WTC11 (cell line): ENCODE data around the gene ZNF264. TPM values are rescaled to one million over a fixed set of nuclear protein-coding genes. Genes with fewer than 3 reads are reported as not detected.
A peak's percentile ranks its signal among the peaks of the same experiment; 100 is the strongest.

Source experiments
- ATAC-seq: fragments of 200-7000 bp; cut with Tn5 transposase; 2 replicates; pipeline ENCODE4 v1.10.0; 2021; ENCODE audit warnings: mild to moderate bottlenecking, moderate library complexity
- CTCF ChIA-PET: fragments of 300-600 bp; sonication (Branson Sonifier 250); formaldehyde crosslinking; loops from one replicate; lab custom pipeline; 2021; ENCODE audit warnings: antibody characterized with exemption; lab: Charles Lee
- POLR2A ChIA-PET: fragments of 350-600 bp; sonication (Branson Sonifier 250); formaldehyde crosslinking; loops from one replicate; lab custom pipeline; 2021; ENCODE audit warnings: antibody characterized with exemption; lab: Charles Lee
- DNase-seq: peaks from one replicate; pipeline ENCODE4 v3.0.0; 2021; ENCODE audit warnings: low spot score
- H3K27ac Mint-ChIP-seq: 2 replicates; pipeline ENCODE4 v1.8.0; 2021; ENCODE audit warnings: mixed read lengths
- H3K27me3 Mint-ChIP-seq: 2 replicates; pipeline ENCODE4 v1.8.0; 2021; ENCODE audit warnings: low read depth, mild to moderate bottlenecking, moderate library complexity, mixed read lengths
- H3K36me3 Mint-ChIP-seq: 2 replicates; pipeline ENCODE4 v1.8.0; 2021; ENCODE audit warnings: mixed read lengths
- H3K4me1 Mint-ChIP-seq: 2 replicates; pipeline ENCODE4 v1.8.0; 2022; ENCODE audit warnings: mixed read lengths
- H3K4me3 Mint-ChIP-seq: 2 replicates; pipeline ENCODE4 v1.8.0; 2021; ENCODE audit warnings: mild to moderate bottlenecking, moderate library complexity, mixed read lengths
- H3K9me3 Mint-ChIP-seq: 2 replicates; pipeline ENCODE4 v1.8.0; 2021; ENCODE audit warnings: mixed read lengths
- ETV6 ChIP-seq: sonication (generic); formaldehyde crosslinking; IDR thresholded peaks from 2 replicates; pipeline ENCODE4 v1.8.1; 2022; ENCODE audit warnings: mild to moderate bottlenecking, missing genetic modification reagents
- FOXK1 ChIP-seq: sonication (generic); formaldehyde crosslinking; IDR thresholded peaks from 2 replicates; pipeline ENCODE4 v1.8.0; 2022; ENCODE audit warnings: mild to moderate bottlenecking, moderate library complexity, missing genetic modification reagents
- FOXP1 ChIP-seq: sonication (generic); formaldehyde crosslinking; IDR thresholded peaks from 2 replicates; pipeline ENCODE4 v1.8.0; 2022; ENCODE audit warnings: missing genetic modification reagents, mild to moderate bottlenecking, moderate library complexity, borderline replicate concordance
- IRF2 ChIP-seq: sonication (generic); formaldehyde crosslinking; IDR thresholded peaks from 2 replicates; pipeline ENCODE4 v1.8.0; 2022; ENCODE audit warnings: low read depth, missing genetic modification reagents, borderline replicate concordance
- MXD4 ChIP-seq: fragments of 250-450 bp; sonication (Bioruptor Pico); IDR thresholded peaks from 2 replicates; pipeline ENCODE4 v1.8.0; 2021; ENCODE audit warnings: mild to moderate bottlenecking, moderate library complexity, borderline replicate concordance
- NFE2L1 ChIP-seq: sonication (generic); formaldehyde crosslinking; IDR thresholded peaks from 2 replicates; pipeline ENCODE4 v1.8.1; 2023; ENCODE audit warnings: missing genetic modification reagents
- TEAD1 ChIP-seq: sonication (generic); formaldehyde crosslinking; IDR thresholded peaks from 2 replicates; pipeline ENCODE4 v1.8.0; 2022; ENCODE audit warnings: mild to moderate bottlenecking, missing genetic modification reagents
- TEAD4 ChIP-seq: sonication (generic); formaldehyde crosslinking; IDR thresholded peaks from 2 replicates; pipeline ENCODE4 v1.8.0; 2022; ENCODE audit warnings: mild to moderate bottlenecking, missing genetic modification reagents
- ZNF232 ChIP-seq: sonication (generic); formaldehyde crosslinking; IDR thresholded peaks from 2 replicates; pipeline ENCODE4 v1.8.0; 2022; ENCODE audit warnings: mild to moderate bottlenecking, missing genetic modification reagents
- ZNF423 ChIP-seq: fragments of 250-450 bp; sonication (Bioruptor Pico); IDR thresholded peaks from 2 replicates; pipeline ENCODE4 v2.1.2; 2022; ENCODE audit warnings: mild to moderate bottlenecking, moderate library complexity
- total RNA-seq: library from RNA; stranded (reverse); gene quantifications from 3 replicates; pipeline ENCODE4 v1.2.3, GENCODE V29; 2021
- TF ChIP-seq, protein P1 (sequence below): sonication (generic); formaldehyde crosslinking; IDR thresholded peaks from 2 replicates; pipeline ENCODE4 v1.8.0; 2023; ENCODE audit warnings: mild to moderate bottlenecking, missing genetic modification reagents
- TF ChIP-seq, protein P2 (sequence below): fragments of 200-600 bp; IDR thresholded peaks from 2 replicates; pipeline ENCODE4 v1.8.0; 2022; ENCODE audit warnings: antibody characterized with exemption
- TF ChIP-seq, protein P3 (sequence below): sonication (generic); formaldehyde crosslinking; conservative IDR thresholded peaks from 2 replicates; pipeline ENCODE4 v1.8.1; 2023; ENCODE audit warnings: mild to moderate bottlenecking, low read depth, missing genetic modification reagents, moderate library complexity
- TF ChIP-seq, protein P4 (sequence below): sonication (generic); formaldehyde crosslinking; IDR thresholded peaks from 2 replicates; pipeline ENCODE4 v1.8.1; 2023; ENCODE audit warnings: mild to moderate bottlenecking, missing genetic modification reagents, moderate library complexity
- TF ChIP-seq, protein P5 (sequence below): fragments of 250-450 bp; sonication (Bioruptor Pico); IDR thresholded peaks from 2 replicates; pipeline ENCODE4 v1.9.0; 2021; ENCODE audit warnings: moderate library complexity, mild to moderate bottlenecking, inconsistent platforms, borderline replicate concordance
- TF ChIP-seq, protein P6 (sequence below): fragments of 250-450 bp; sonication (Bioruptor Pico); conservative IDR thresholded peaks from 2 replicates; pipeline ENCODE4 v1.9.0; 2021; ENCODE audit warnings: mild to moderate bottlenecking
- TF ChIP-seq, protein P7 (sequence below): sonication (generic); formaldehyde crosslinking; IDR thresholded peaks from 2 replicates; pipeline ENCODE4 v1.8.0; 2023; ENCODE audit warnings: missing genetic modification reagents, mild to moderate bottlenecking, borderline replicate concordance
- TF ChIP-seq, protein P8 (sequence below): sonication (generic); formaldehyde crosslinking; IDR thresholded peaks from 2 replicates; pipeline ENCODE4 v1.8.1; 2022; ENCODE audit warnings: missing genetic modification reagents, borderline replicate concordance

Gene ZNF264
- total RNA-seq, 1 experiment from 2014 or later: 27.0 TPM

DNA sequence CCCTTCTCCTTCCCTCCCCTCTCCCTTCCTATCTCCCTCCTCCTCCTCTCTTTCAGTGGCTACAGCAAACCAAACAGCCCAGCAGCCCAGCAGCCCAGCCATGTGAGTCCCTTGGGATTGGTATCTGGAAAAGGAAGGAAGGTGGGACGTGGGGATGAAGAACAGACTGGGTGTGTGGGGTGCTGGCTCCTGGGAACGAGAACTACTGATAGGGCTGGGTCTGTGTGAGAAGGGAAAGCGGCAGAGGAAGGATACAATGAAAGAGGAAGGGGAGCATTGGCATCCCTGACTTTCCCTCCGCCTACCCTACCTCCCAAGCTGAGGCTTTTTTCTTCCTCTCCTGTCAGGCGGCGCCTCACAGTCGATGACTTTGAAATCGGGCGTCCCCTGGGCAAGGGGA lies 40.4 kb downstream of the ZNF264 start:
- peak overlapping the region; percentile 57 for H3K4me3 Mint-ChIP-seq
- peaks cover 4% of the 10 kb centered on the region; the same call in 1 of the 2 replicates for H3K4me1 Mint-ChIP-seq
- H3K36me3 Mint-ChIP-seq: no peaks in the 10 kb centered on the region
- H3K9me3 Mint-ChIP-seq: no peaks in the 10 kb centered on the region
- ATAC-seq: peak; percentile 41
- no peak overlapping the region for H3K27ac Mint-ChIP-seq
- peaks cover 9% of the 10 kb centered on the region for H3K27me3 Mint-ChIP-seq
- ChIA-PET CTCF (interaction anchor here (1.1 kb wide), 1 partner anchor 32 kb away, joined by 3 read pairs; no protein-coding TSS in a partner anchor), POLR2A (interaction anchor here (1.0 kb wide), 1 partner anchor 9 kb away, joined by 3 read pairs; no protein-coding TSS in a partner anchor)
- TF ChIP-seq, protein P1, sequence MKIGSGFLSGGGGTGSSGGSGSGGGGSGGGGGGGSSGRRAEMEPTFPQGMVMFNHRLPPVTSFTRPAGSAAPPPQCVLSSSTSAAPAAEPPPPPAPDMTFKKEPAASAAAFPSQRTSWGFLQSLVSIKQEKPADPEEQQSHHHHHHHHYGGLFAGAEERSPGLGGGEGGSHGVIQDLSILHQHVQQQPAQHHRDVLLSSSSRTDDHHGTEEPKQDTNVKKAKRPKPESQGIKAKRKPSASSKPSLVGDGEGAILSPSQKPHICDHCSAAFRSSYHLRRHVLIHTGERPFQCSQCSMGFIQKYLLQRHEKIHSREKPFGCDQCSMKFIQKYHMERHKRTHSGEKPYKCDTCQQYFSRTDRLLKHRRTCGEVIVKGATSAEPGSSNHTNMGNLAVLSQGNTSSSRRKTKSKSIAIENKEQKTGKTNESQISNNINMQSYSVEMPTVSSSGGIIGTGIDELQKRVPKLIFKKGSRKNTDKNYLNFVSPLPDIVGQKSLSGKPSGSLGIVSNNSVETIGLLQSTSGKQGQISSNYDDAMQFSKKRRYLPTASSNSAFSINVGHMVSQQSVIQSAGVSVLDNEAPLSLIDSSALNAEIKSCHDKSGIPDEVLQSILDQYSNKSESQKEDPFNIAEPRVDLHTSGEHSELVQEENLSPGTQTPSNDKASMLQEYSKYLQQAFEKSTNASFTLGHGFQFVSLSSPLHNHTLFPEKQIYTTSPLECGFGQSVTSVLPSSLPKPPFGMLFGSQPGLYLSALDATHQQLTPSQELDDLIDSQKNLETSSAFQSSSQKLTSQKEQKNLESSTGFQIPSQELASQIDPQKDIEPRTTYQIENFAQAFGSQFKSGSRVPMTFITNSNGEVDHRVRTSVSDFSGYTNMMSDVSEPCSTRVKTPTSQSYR: no peak
- TF ChIP-seq, protein P2, sequence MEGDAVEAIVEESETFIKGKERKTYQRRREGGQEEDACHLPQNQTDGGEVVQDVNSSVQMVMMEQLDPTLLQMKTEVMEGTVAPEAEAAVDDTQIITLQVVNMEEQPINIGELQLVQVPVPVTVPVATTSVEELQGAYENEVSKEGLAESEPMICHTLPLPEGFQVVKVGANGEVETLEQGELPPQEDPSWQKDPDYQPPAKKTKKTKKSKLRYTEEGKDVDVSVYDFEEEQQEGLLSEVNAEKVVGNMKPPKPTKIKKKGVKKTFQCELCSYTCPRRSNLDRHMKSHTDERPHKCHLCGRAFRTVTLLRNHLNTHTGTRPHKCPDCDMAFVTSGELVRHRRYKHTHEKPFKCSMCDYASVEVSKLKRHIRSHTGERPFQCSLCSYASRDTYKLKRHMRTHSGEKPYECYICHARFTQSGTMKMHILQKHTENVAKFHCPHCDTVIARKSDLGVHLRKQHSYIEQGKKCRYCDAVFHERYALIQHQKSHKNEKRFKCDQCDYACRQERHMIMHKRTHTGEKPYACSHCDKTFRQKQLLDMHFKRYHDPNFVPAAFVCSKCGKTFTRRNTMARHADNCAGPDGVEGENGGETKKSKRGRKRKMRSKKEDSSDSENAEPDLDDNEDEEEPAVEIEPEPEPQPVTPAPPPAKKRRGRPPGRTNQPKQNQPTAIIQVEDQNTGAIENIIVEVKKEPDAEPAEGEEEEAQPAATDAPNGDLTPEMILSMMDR: no peak
- TF ChIP-seq, protein P3, sequence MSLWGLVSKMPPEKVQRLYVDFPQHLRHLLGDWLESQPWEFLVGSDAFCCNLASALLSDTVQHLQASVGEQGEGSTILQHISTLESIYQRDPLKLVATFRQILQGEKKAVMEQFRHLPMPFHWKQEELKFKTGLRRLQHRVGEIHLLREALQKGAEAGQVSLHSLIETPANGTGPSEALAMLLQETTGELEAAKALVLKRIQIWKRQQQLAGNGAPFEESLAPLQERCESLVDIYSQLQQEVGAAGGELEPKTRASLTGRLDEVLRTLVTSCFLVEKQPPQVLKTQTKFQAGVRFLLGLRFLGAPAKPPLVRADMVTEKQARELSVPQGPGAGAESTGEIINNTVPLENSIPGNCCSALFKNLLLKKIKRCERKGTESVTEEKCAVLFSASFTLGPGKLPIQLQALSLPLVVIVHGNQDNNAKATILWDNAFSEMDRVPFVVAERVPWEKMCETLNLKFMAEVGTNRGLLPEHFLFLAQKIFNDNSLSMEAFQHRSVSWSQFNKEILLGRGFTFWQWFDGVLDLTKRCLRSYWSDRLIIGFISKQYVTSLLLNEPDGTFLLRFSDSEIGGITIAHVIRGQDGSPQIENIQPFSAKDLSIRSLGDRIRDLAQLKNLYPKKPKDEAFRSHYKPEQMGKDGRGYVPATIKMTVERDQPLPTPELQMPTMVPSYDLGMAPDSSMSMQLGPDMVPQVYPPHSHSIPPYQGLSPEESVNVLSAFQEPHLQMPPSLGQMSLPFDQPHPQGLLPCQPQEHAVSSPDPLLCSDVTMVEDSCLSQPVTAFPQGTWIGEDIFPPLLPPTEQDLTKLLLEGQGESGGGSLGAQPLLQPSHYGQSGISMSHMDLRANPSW (CRISPR knock-in tag): no peak
- TF ChIP-seq, protein P4, sequence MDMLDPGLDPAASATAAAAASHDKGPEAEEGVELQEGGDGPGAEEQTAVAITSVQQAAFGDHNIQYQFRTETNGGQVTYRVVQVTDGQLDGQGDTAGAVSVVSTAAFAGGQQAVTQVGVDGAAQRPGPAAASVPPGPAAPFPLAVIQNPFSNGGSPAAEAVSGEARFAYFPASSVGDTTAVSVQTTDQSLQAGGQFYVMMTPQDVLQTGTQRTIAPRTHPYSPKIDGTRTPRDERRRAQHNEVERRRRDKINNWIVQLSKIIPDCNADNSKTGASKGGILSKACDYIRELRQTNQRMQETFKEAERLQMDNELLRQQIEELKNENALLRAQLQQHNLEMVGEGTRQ: no peak
- TF ChIP-seq, protein P5, sequence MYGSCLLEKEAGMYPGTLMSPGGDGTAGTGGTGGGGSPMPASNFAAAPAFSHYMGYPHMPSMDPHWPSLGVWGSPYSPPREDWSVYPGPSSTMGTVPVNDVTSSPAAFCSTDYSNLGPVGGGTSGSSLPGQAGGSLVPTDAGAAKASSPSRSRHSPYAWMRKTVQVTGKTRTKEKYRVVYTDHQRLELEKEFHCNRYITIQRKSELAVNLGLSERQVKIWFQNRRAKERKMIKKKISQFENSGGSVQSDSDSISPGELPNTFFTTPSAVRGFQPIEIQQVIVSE (CRISPR knock-in tag): no peak
- TF ChIP-seq TEAD4 (CRISPR knock-in tag) (no peak), IRF2 (CRISPR knock-in tag) (no peak), FOXP1 (no peak), TEAD1 (no peak), MXD4 (no peak), ETV6 (CRISPR knock-in tag) (no peak), NFE2L1 (CRISPR knock-in tag) (no peak)
- TF ChIP-seq, protein P6, sequence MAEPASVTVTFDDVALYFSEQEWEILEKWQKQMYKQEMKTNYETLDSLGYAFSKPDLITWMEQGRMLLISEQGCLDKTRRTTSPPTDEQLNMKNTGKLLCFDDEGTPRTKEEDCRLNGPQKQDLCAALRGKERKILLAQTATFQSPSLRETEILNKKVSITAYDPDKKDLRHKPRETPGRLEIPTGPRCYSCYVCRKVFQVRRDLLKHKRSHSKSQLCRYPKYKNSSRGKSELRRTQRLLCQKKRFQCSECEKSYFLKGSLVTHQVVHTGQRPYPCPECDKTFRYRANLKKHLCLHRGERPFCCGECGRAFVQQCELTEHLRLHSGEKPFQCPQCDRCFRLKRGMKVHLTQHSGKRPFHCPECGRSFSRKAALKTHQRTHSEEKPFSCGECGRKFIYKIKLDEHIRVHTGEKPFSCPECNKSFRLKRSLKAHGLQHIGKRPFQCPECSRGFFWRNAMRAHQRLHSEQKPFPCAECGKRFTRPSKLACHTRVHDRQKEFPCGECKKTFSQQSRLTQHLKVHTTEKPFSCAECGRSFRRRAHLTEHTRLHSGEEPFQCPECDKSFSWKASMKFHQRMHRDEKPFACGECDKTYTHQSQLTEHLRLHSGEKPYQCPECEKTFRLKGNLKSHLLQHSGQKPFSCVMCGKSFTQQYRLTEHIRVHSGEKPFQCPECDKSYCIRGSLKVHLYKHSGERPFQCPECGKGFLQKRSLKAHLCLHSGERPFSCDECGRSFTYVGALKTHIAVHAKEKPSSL (CRISPR knock-in tag): no peak
- DNase-seq: no peak

DNA sequence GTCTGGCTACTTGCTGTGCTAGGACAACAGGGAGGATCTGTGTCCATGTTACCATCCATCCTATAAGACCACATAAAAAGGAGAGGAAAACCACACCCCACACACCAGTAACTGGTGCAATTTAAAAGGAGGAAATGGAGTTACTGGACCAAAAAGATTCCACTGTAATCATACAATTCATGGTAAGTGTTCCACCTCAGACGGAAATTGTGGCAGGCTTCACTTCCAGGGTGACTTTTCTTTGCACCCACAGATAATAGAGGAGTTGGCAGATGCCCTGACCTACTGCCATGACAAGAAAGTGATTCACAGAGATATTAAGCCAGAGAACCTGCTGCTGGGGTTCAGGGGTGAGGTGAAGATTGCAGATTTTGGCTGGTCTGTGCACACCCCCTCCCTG lies 41.9 kb downstream of the ZNF264 start:
- H3K9me3 Mint-ChIP-seq: no peaks in the 10 kb centered on the region
- peaks cover 4% of the 10 kb centered on the region; the same call in 1 of the 2 replicates for H3K4me1 Mint-ChIP-seq
- ATAC-seq (no peak), DNase-seq (no peak)
- H3K27me3 Mint-ChIP-seq: peaks cover 9% of the 10 kb centered on the region
- H3K27ac Mint-ChIP-seq: no peak overlapping the region
- ChIA-PET POLR2A (no interaction called here), CTCF (no interaction called here)
- no peak overlapping the region for H3K4me3 Mint-ChIP-seq
- H3K36me3 Mint-ChIP-seq: no peaks in the 10 kb centered on the region
- TF ChIP-seq, protein P7, sequence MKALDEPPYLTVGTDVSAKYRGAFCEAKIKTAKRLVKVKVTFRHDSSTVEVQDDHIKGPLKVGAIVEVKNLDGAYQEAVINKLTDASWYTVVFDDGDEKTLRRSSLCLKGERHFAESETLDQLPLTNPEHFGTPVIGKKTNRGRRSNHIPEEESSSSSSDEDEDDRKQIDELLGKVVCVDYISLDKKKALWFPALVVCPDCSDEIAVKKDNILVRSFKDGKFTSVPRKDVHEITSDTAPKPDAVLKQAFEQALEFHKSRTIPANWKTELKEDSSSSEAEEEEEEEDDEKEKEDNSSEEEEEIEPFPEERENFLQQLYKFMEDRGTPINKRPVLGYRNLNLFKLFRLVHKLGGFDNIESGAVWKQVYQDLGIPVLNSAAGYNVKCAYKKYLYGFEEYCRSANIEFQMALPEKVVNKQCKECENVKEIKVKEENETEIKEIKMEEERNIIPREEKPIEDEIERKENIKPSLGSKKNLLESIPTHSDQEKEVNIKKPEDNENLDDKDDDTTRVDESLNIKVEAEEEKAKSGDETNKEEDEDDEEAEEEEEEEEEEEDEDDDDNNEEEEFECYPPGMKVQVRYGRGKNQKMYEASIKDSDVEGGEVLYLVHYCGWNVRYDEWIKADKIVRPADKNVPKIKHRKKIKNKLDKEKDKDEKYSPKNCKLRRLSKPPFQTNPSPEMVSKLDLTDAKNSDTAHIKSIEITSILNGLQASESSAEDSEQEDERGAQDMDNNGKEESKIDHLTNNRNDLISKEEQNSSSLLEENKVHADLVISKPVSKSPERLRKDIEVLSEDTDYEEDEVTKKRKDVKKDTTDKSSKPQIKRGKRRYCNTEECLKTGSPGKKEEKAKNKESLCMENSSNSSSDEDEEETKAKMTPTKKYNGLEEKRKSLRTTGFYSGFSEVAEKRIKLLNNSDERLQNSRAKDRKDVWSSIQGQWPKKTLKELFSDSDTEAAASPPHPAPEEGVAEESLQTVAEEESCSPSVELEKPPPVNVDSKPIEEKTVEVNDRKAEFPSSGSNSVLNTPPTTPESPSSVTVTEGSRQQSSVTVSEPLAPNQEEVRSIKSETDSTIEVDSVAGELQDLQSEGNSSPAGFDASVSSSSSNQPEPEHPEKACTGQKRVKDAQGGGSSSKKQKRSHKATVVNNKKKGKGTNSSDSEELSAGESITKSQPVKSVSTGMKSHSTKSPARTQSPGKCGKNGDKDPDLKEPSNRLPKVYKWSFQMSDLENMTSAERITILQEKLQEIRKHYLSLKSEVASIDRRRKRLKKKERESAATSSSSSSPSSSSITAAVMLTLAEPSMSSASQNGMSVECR (CRISPR knock-in tag): no peak
- TF ChIP-seq, protein P8, sequence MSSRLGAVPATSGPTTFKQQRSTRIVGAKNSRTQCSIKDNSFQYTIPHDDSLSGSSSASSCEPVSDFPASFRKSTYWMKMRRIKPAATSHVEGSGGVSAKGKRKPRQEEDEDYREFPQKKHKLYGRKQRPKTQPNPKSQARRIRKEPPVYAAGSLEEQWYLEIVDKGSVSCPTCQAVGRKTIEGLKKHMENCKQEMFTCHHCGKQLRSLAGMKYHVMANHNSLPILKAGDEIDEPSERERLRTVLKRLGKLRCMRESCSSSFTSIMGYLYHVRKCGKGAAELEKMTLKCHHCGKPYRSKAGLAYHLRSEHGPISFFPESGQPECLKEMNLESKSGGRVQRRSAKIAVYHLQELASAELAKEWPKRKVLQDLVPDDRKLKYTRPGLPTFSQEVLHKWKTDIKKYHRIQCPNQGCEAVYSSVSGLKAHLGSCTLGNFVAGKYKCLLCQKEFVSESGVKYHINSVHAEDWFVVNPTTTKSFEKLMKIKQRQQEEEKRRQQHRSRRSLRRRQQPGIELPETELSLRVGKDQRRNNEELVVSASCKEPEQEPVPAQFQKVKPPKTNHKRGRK: no peak
- TF ChIP-seq ZNF423 (CRISPR knock-in tag): no peak
- no peak for TF ChIP-seq ZNF232
- no peak for TF ChIP-seq FOXK1 (CRISPR knock-in tag)
- TF ChIP-seq FOXP1: no peak
